Keratinocyte (primary cell): Measurements from ENCODE around the gene HLF. TPM values are rescaled to one million over a fixed set of nuclear protein-coding genes. Genes with fewer than 3 reads are reported as not detected.

Experiments used
- DNase-seq: peaks from one replicate; pipeline ENCODE4 v3.0.0-alpha.2; 2011; ENCODE audit warnings: low read depth, missing footprints, low spot score
- FAIRE-seq: peaks from 2 replicates; lab custom pipeline; 2011; peaks lifted over from hg19 to GRCh38; lab: Jason Lieb, UNC
- H2AFZ ChIP-seq: 2 replicates; pipeline ENCODE4 v1.6.0; 2012; ENCODE audit warnings: low read length, control low read depth, inconsistent platforms; ENCODE audit not compliant: control insufficient read depth
- H3K27ac ChIP-seq: 2 replicates; pipeline ENCODE4 v1.5.1; 2011; ENCODE audit warnings: low read length; ENCODE audit not compliant: control insufficient read depth, insufficient read depth
- H3K27me3 ChIP-seq: 3 replicates; pipeline ENCODE4 v1.6.0; 2011; ENCODE audit warnings: low read length; ENCODE audit not compliant: control insufficient read depth, insufficient read depth; ENCODE audit errors: extremely low read depth
- H3K36me3 ChIP-seq, 2 experiments: 2 replicates in 1 of 2; 3 replicates in 1 of 2; pipeline ENCODE4 v1.5.1; 2011; ENCODE audit warnings: low read length in 2 of 2, mild to moderate bottlenecking in 1 of 2; ENCODE audit not compliant: control insufficient read depth in 2 of 2, insufficient read depth in 2 of 2; ENCODE audit errors: extremely low read depth in 1 of 2
- H3K4me1 ChIP-seq: 3 replicates; pipeline ENCODE4 v1.5.1; 2011; ENCODE audit warnings: low read length; ENCODE audit not compliant: control insufficient read depth, insufficient read depth; ENCODE audit errors: extremely low read depth
- H3K4me2 ChIP-seq: 3 replicates; pipeline ENCODE4 v1.6.0; 2011; ENCODE audit warnings: low read depth, low read length; ENCODE audit not compliant: control insufficient read depth, insufficient read depth; ENCODE audit errors: extremely low read depth
- H3K4me3 ChIP-seq, 3 experiments: fragments of 200-600 bp in 1 of 3; sonication (generic) in 1 of 3; 2 replicates in 2 of 3; 3 replicates in 1 of 3; pipeline ENCODE4 v1.5.1; 2011 to 2016; ENCODE audit warnings: low read length in 3 of 3, mild to moderate bottlenecking in 3 of 3, control low read depth in 2 of 3, inconsistent platforms in 1 of 3, low read depth in 1 of 3, mixed read lengths in 1 of 3, mixed run types in 1 of 3, moderate library complexity in 1 of 3; ENCODE audit not compliant: control insufficient read depth in 2 of 3, insufficient read depth in 2 of 3; ENCODE audit errors: extremely low read depth in 1 of 3
- H3K79me2 ChIP-seq: 2 replicates; pipeline ENCODE4 v1.6.0; 2012; ENCODE audit warnings: low read length; ENCODE audit not compliant: control insufficient read depth, insufficient read depth
- H3K9ac ChIP-seq: 3 replicates; pipeline ENCODE4 v1.6.0; 2011; ENCODE audit warnings: low read length; ENCODE audit not compliant: control insufficient read depth, insufficient read depth; ENCODE audit errors: extremely low read depth
- H3K9me1 ChIP-seq: 3 replicates; pipeline ENCODE4 v1.6.0; 2011; ENCODE audit warnings: low read length; ENCODE audit not compliant: control insufficient read depth, insufficient read depth; ENCODE audit errors: extremely low read depth
- H3K9me3 ChIP-seq: 2 replicates; pipeline ENCODE4 v1.5.1; 2012; ENCODE audit warnings: low read depth, low read length; ENCODE audit not compliant: control insufficient read depth
- H4K20me1 ChIP-seq: 3 replicates; pipeline ENCODE4 v1.6.0; 2011; ENCODE audit warnings: low read length; ENCODE audit not compliant: control insufficient read depth, insufficient read depth; ENCODE audit errors: extremely low read depth
- CTCF ChIP-seq, 3 experiments: IDR thresholded peaks in 1 of 3; conservative IDR thresholded peaks in 1 of 3; optimal IDR thresholded peaks in 1 of 3; 2 replicates in 2 of 3; 3 replicates in 1 of 3; pipeline versions ENCODE3 to v1.5.1; 2011; ENCODE audit warnings: low read length in 3 of 3, mild to moderate bottlenecking in 3 of 3, moderate library complexity in 2 of 3, control low read depth in 1 of 3, inconsistent platforms in 1 of 3; ENCODE audit not compliant: insufficient read depth in 2 of 3; ENCODE audit errors: extremely low read depth in 1 of 3
- EZH2 ChIP-seq: IDR thresholded peaks from one replicate; pipeline ENCODE4 v1.6.1; 2012; ENCODE audit warnings: inconsistent platforms, mild to moderate bottlenecking, low read length, moderate library complexity
- dilution Hi-C: fragments of 300-500 bp; cut with MboI; formaldehyde crosslinking; loops from one replicate; pipeline ENCODE4 v1.7.0; 2020; ENCODE audit warnings: low sequenced_read_pairs; ENCODE audit not compliant: extremely low pct_ligation_motif_present
- polyA plus RNA-seq, 5 experiments: library from polyadenylated mRNA; depleted of rRNA in 3 of 5; stranded (reverse) in 3 of 5; stranded (forward) in 1 of 5; unstranded in 1 of 5; fragments of >200 nt; gene quantifications; 1 replicate in 1 of 5; 2 replicates in 3 of 5; 3 replicates in 1 of 5; pipeline versions ENCODE4 v1.2.1 to v1.2.3, GENCODE V29; 2011 to 2012; ENCODE audit warnings: missing spikeins in 2 of 5, low read depth in 1 of 5, low replicate concordance in 1 of 5

Gene HLF
- polyA plus RNA-seq, 1 donor (not counting 4 experiments of a cell fraction or from before 2014, with no cell fraction given) = 0.21 TPM

GRCh38 chr17:55288356-55289105, 23.8 kb downstream of the HLF start:
- Histone ChIP-seq H3K4me1 (peaks cover 9% of the 10 kb centered on the region), H3K4me2 (no peak overlapping the region), H2AFZ (no peak overlapping the region), H3K36me3 (no peaks in the 10 kb centered on the region), H3K9ac (no peak overlapping the region), H3K27me3 (no peaks in the 10 kb centered on the region), H4K20me1 (no peaks in the 10 kb centered on the region), H3K79me2 (no peaks in the 10 kb centered on the region), H3K9me1 (no peaks in the 10 kb centered on the region), H3K4me3 (no peak overlapping the region), H3K27ac (no peak overlapping the region), H3K9me3 (no peaks in the 10 kb centered on the region)
- TF ChIP-seq CTCF (optimal IDR thresholded peaks at IDR 0.05 in 1 of 3, IDR thresholded peaks at IDR 0.05 in 1 of 3, conservative IDR thresholded peaks at IDR 0.05 in 1 of 3; ENCODE audit: extremely low read depth in 1 of 3, insufficient read depth in 2 of 3, low read length in 3 of 3) (no peak), EZH2 (no peak)
- dilution Hi-C loops = no loop called here
- DNase-seq (no peak), FAIRE-seq (no peak)

- TF ChIP-seq EZH2 (no peak), CTCF (optimal IDR thresholded peaks at IDR 0.05 in 1 of 3, IDR thresholded peaks at IDR 0.05 in 1 of 3, conservative IDR thresholded peaks at IDR 0.05 in 1 of 3; ENCODE audit: extremely low read depth in 1 of 3, insufficient read depth in 2 of 3, low read length in 3 of 3) (no peak)
- H3K4me3 ChIP-seq = no peak overlapping the region
- no peaks in the 10 kb centered on the region for H3K9me3 ChIP-seq
- no peak for FAIRE-seq
- H3K79me2 ChIP-seq = no peaks in the 10 kb centered on the region
- H3K27me3 ChIP-seq = no peaks in the 10 kb centered on the region
- no peaks in the 10 kb centered on the region for H3K36me3 ChIP-seq
- H3K4me2 ChIP-seq = no peak overlapping the region
- no peaks in the 10 kb centered on the region for H4K20me1 ChIP-seq
- H3K27ac ChIP-seq = no peak overlapping the region
- dilution Hi-C loops = no loop called here
- no peak for DNase-seq
- H3K9me1 ChIP-seq = no peaks in the 10 kb centered on the region
- no peak overlapping the region for H3K9ac ChIP-seq
- peaks cover 9% of the 10 kb centered on the region for H3K4me1 ChIP-seq
- no peak overlapping the region for H2AFZ ChIP-seq
Measured at GRCh38 chr17:55289106-55289446, 24.3 kb downstream of the HLF start.
